ENCODE results near the gene TMEM43. TPM values are rescaled to one million over a fixed set of nuclear protein-coding genes. Genes with fewer than 3 reads are reported as not detected.
A peak's percentile ranks its signal among the peaks of the same experiment; 100 is the strongest.

The TMEM43 gene
- total and polyA plus RNA-seq, 2 of the 8 experiments (the other 6 are each of a cell fraction or from before 2014, with no cell fraction given) = 27.0 to 33.7 TPM

DNA sequence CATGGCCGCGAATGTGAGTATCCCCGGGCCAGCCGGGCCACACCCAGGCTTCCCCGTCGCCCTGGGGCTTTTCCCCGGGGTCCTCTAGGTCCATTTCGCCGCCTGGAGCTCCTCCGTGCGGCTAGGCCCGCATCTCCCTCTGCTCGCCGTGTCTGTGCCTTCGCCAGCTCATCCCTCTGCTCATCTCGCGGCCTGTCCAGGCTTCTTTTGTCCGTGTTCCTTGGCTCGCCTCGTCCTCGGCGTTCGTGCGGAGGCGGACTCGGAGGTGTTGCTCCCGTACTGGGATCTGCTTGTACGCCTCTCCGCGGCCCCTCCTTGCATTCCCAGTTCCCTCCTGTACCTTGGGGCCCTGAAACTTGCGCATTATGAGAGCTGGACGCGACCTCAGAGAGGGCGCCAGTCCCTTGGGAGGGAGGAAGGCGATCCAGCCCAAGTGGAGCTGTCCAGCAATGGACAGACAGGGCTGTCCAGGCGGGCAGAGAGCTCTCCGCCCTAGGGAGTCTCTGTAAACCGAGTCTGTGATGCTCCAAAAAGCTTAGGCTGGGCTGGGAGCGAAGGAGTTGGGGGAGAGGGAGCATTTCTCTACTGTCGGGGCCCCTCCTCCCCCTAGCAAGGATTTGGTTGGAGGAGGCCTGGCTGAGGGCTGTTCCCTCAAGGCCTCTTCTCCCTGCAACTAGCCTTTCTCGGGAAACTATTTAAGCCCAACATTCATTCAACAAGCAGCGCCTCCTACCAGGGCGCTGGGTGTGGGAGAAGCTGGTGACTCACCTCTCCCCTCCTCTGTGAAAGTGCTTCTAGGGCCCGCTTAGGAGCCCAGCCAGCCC, 553 bp downstream of the TMEM43 start:
- Histone ChIP-seq H3K4me3 (ENCODE audit: extremely low read depth in 1 of 4, insufficient read depth in 2 of 4, low read depth in 3 of 4, low read length in 4 of 4) (peak overlapping the region; percentile 90 to 97 (median 91)), H4K5ac (ENCODE audit: insufficient read length, low read depth, low read length) (peak overlapping the region; percentile 47), H2BK15ac (ENCODE audit: low read length) (no peak overlapping the region; the same call in 1 of the 2 replicates), H3K9ac (replicated peaks in 1 of 4; ENCODE audit: extremely low read depth in 1 of 4, low read depth in 3 of 4, low read length in 3 of 4) (peak overlapping the region; percentile 72 to 85 (median 85)), H2BK20ac (ENCODE audit: low read length) (no peak overlapping the region), H3K9me3 (ENCODE audit: insufficient read depth in 2 of 2, low read depth in 1 of 2, low read length in 1 of 2) (no peaks in the 10 kb centered on the region), H3K27me3 (replicated peaks in 1 of 4; ENCODE audit: control insufficient read depth in 3 of 4, extremely low read depth in 1 of 4, insufficient read depth in 3 of 4, low read length in 3 of 4) (no peaks in the 10 kb centered on the region), H3K23ac (ENCODE audit: insufficient read length) (no peak overlapping the region), H3K56ac (replicated peaks; ENCODE audit: insufficient read length, low read depth, low read length) (no peak overlapping the region), H3K18ac (ENCODE audit: extremely low read depth, low read length) (no peak overlapping the region), H3K79me1 (ENCODE audit: low read depth, low read length) (peaks cover 14% of the 10 kb centered on the region), H4K8ac (ENCODE audit: extremely low read depth, insufficient read depth, low read length) (peak overlapping the region; percentile 90), H2AFZ (ENCODE audit: low read length) (peak overlapping the region; percentile 85), H4K20me1 (replicated peaks in 1 of 2; ENCODE audit: control insufficient read depth in 1 of 2, insufficient read depth in 2 of 2, low read length in 2 of 2) (peaks cover 2 to 13% of the 10 kb centered on the region in 2 experiments), H2AK5ac (ENCODE audit: low read depth, low read length) (no peak overlapping the region), H3K36me3 (ENCODE audit: control insufficient read depth in 2 of 4, insufficient read depth in 4 of 4, low read length in 3 of 4) (peaks cover 2 to 14% (median 9%) of the 10 kb centered on the region in 4 experiments; a peak in 6 of 8 replicates), H3K4ac (replicated peaks; ENCODE audit: insufficient read length, low read depth, low read length) (peak overlapping the region; percentile 49), H3K4me2 (ENCODE audit: insufficient read depth in 1 of 2, low read depth in 2 of 2, low read length in 2 of 2) (peak overlapping the region; percentile 96 to 99), H3K23me2 (ENCODE audit: low read depth, low read length) (peaks cover 14% of the 10 kb centered on the region), H4K91ac (replicated peaks; ENCODE audit: insufficient read length, low read length) (peak overlapping the region; percentile 12), H2BK5ac (ENCODE audit: low read depth, low read length) (peak overlapping the region; percentile 41), H3K14ac (ENCODE audit: insufficient read length) (no peak overlapping the region), H3K79me2 (ENCODE audit: control insufficient read depth in 1 of 2, insufficient read depth in 2 of 2, low read length in 2 of 2) (peaks cover 7 to 33% of the 10 kb centered on the region in 2 experiments), H3K27ac (ENCODE audit: low read depth, low read length) (peak overlapping the region; percentile 41), H2BK120ac (replicated peaks; ENCODE audit: low read depth, low read length) (no peak overlapping the region), H2BK12ac (ENCODE audit: low read depth, low read length) (no peak overlapping the region), H3K4me1 (replicated peaks in 1 of 4; ENCODE audit: control insufficient read depth in 3 of 4, insufficient read depth in 4 of 4, low read length in 3 of 4) (peaks cover 0 to 14% (median 10%) of the 10 kb centered on the region in 4 experiments; a peak in 6 of 7 replicates)
- WGBS, 2 experiments (ENCODE audit: extremely low coverage in 1 of 2, insufficient coverage in 1 of 2, insufficient read length in 1 of 2, insufficient replicate concordance in 2 of 2, low coverage in 1 of 2, low lambda C conversion rate in 2 of 2, missing lambda C conversion rate in 1 of 2) = 3% methylated on average over 29 of the region's 44 CpGs; no CpG with 5 or more reads in 1 of the 2 experiments
- CTCF ChIA-PET (ENCODE audit: partially characterized antibody) = interaction anchor here (0.8 to 3.9 kb wide), 14 partner anchors 10 to 953 kb away, joined by 3 to 37 read pairs (median 4); no protein-coding TSS in a partner anchor
- DNase-seq (ENCODE audit: low read depth in 1 of 2, low spot score in 2 of 2) (peak in 1 of 2 experiments; percentile 67), FAIRE-seq (no peak)
- POLR2A ChIA-PET (ENCODE audit: partially characterized antibody) = interaction anchor here (0.5 to 4.7 kb wide), 24 partner anchors 8 to 474 kb away, joined by 3 to 46 read pairs (median 4); partner anchors contain the start of genes LSM3 and XPC
- TF ChIP-seq RFX5 (IDR thresholded peaks at IDR 0.05; ENCODE audit: borderline replicate concordance, low read depth, low read length) = no peak
- no peak for TF ChIP-seq HDAC6 (IDR thresholded peaks at IDR 0.05; ENCODE audit: low read depth, low read length)
- TF ChIP-seq RAD21 (IDR thresholded peaks at IDR 0.05 in 1 of 2, conservative IDR thresholded peaks at IDR 0.05 in 1 of 2; ENCODE audit: low read depth in 2 of 2, low read length in 2 of 2) = peak in 1 of 2 experiments; percentile 19; a peak in 2 of 4 replicates
- TF ChIP-seq SIRT6 (IDR thresholded peaks at IDR 0.05; ENCODE audit: low read length) = no peak
- TF ChIP-seq HDAC2 (IDR thresholded peaks at IDR 0.05; ENCODE audit: borderline replicate concordance in 1 of 2, low read depth in 2 of 2, low read length in 2 of 2) = peak in 1 of 2 experiments; percentile 86; a peak in 1 of 4 replicates
- peak; percentile 59 for TF ChIP-seq PHF8 (conservative IDR thresholded peaks at IDR 0.05; ENCODE audit: low read depth, low read length)
- peak; percentile 41; the same call in 1 of the 2 replicates for TF ChIP-seq POLR2AphosphoS5 (IDR thresholded peaks at IDR 0.05; ENCODE audit: low read depth, low read length)
- TF ChIP-seq CHD2 (IDR thresholded peaks at IDR 0.05; ENCODE audit: low read length) = no peak
- TF ChIP-seq POLR2A (IDR thresholded peaks at IDR 0.05; ENCODE audit: control extremely low read depth in 1 of 2, low read depth in 2 of 2, low read length in 2 of 2) = no peak
- no peak; the same call in 1 of the 2 replicates for TF ChIP-seq SP4 (IDR thresholded peaks at IDR 0.05; ENCODE audit: low read length)
- TF ChIP-seq SIX5 (IDR thresholded peaks at IDR 0.05; ENCODE audit: low read depth, low read length) = no peak
- TF ChIP-seq SP1 (IDR thresholded peaks at IDR 0.05; ENCODE audit: low read depth, low read length) = 0 out of 2 replicates have a peak, but pooled peaks have one; percentile 19
